Astrocyte (in vitro differentiated cells and primary cell): ENCODE measurements around the gene PUS10. TPM values are rescaled to one million over a fixed set of nuclear protein-coding genes. Genes with fewer than 3 reads are reported as not detected.
"Not testable (repeated sequence)": the region's sequence is repeated elsewhere in the genome, so short reads cannot be mapped to it uniquely, and the experiment has no call there.

Source experiments
- DNase-seq: peaks from one replicate; pipeline ENCODE4 v3.0.0-alpha.2; 2010; ENCODE audit warnings: low read depth
- FAIRE-seq: peaks from 2 replicates; lab custom pipeline; 2011; peaks lifted over from hg19 to GRCh38; lab: Jason Lieb, UNC
- H2AFZ ChIP-seq: 2 replicates; pipeline ENCODE4 v1.6.0; 2012; ENCODE audit warnings: low read depth, low read length, inconsistent platforms
- H3K27ac ChIP-seq: 2 replicates; pipeline ENCODE4 v1.5.1; 2011; ENCODE audit warnings: low read depth, low read length, inconsistent platforms
- H3K27me3 ChIP-seq: 2 replicates; pipeline ENCODE4 v1.6.0; 2011; ENCODE audit warnings: low read length, inconsistent platforms; ENCODE audit not compliant: insufficient read depth
- H3K36me3 ChIP-seq: 2 replicates; pipeline ENCODE4 v1.5.1; 2011; ENCODE audit warnings: low read length, inconsistent platforms; ENCODE audit not compliant: insufficient read depth
- H3K4me1 ChIP-seq: 2 replicates; pipeline ENCODE4 v1.5.1; 2011; ENCODE audit warnings: low read length, inconsistent platforms; ENCODE audit not compliant: insufficient read depth
- H3K4me2 ChIP-seq: 2 replicates; pipeline ENCODE4 v1.6.0; 2012; ENCODE audit warnings: low read length, inconsistent platforms
- H3K4me3 ChIP-seq: 2 replicates; pipeline ENCODE4 v1.5.1; 2011; ENCODE audit warnings: low read depth, mild to moderate bottlenecking, low read length, inconsistent platforms; ENCODE audit not compliant: insufficient read depth
- H3K79me2 ChIP-seq: 2 replicates; pipeline ENCODE4 v1.6.0; 2012; ENCODE audit warnings: mild to moderate bottlenecking, low read length, inconsistent platforms; ENCODE audit not compliant: insufficient read depth
- H3K9ac ChIP-seq: 2 replicates; pipeline ENCODE4 v1.6.0; 2012; ENCODE audit warnings: mild to moderate bottlenecking, low read length, inconsistent platforms
- H3K9me3 ChIP-seq: 2 replicates; pipeline ENCODE4 v1.5.1; 2012; ENCODE audit warnings: low read depth, mild to moderate bottlenecking, low read length, inconsistent platforms; ENCODE audit not compliant: insufficient read depth
- H4K20me1 ChIP-seq: 2 replicates; pipeline ENCODE4 v1.6.0; 2012; ENCODE audit warnings: low read length, inconsistent platforms; ENCODE audit not compliant: insufficient read depth
- H3K27ac Mint-ChIP-seq: one replicate; pipeline ENCODE4 v1.8.0; 2021; ENCODE audit warnings: mild to moderate bottlenecking, mixed read lengths; ENCODE audit not compliant: unreplicated experiment
- H3K27me3 Mint-ChIP-seq: one replicate; pipeline ENCODE4 v1.8.0; 2021; ENCODE audit warnings: low read depth, mixed read lengths; ENCODE audit not compliant: unreplicated experiment
- H3K36me3 Mint-ChIP-seq: one replicate; pipeline ENCODE4 v1.8.0; 2021; ENCODE audit warnings: low read depth, mixed read lengths; ENCODE audit not compliant: unreplicated experiment
- H3K4me1 Mint-ChIP-seq: one replicate; pipeline ENCODE4 v1.8.0; 2021; ENCODE audit warnings: low read depth, mixed read lengths; ENCODE audit not compliant: unreplicated experiment
- H3K4me3 Mint-ChIP-seq: one replicate; pipeline ENCODE4 v1.8.0; 2021; ENCODE audit warnings: mild to moderate bottlenecking, moderate library complexity, mixed read lengths; ENCODE audit not compliant: unreplicated experiment
- H3K9me3 Mint-ChIP-seq: one replicate; pipeline ENCODE4 v1.8.0; 2021; ENCODE audit warnings: mild to moderate bottlenecking, mixed read lengths; ENCODE audit not compliant: unreplicated experiment
- EZH2 ChIP-seq: IDR thresholded peaks from 2 replicates; pipeline ENCODE4 v1.6.1; 2012; ENCODE audit warnings: mild to moderate bottlenecking, low read length, inconsistent platforms; ENCODE audit not compliant: insufficient read depth
- total RNA-seq: library from RNA; stranded (reverse); gene quantifications from 2 replicates; pipeline ENCODE4 v1.2.1, GENCODE V29; 2021
- TF ChIP-seq, protein P1 (sequence below): IDR thresholded peaks from 2 replicates; pipeline ENCODE4 v1.5.1; 2011; ENCODE audit warnings: low read depth, mild to moderate bottlenecking, inconsistent platforms, low read length, moderate library complexity; ENCODE audit not compliant: insufficient read depth

Gene PUS10
- total RNA-seq, 1 donor from 2014 or later = 7.7 TPM

DNA sequence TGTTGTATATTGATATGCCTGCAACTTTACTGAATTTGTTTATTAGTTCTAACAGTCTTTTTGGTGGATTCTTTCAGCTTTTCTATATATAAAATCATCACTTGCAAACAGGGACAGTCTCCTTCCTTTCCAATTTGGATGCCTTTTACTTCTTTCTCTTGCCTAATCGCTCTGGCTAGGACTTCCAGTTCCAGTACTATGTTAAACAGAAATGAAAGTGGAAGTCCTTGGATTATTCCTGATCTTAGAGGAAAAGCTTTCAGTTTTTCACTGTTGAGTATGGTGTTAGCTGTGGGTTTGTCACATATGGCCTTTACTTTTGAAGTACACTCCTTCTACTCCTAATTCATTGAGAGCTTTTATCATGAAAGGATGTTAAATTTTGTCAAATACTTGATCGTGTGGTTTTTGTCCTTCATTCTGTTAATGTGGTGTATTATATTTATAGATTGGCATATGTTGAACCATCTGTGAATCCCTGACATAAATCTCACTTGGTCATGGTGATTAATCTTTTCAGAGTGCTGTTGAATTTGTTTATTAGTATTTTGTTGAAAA is 83.8 kb downstream of the PUS10 start:
- Mint-ChIP-seq H3K27me3 (no peaks in the 10 kb centered on the region), H3K9me3 (peaks cover 1% of the 10 kb centered on the region), H3K36me3 (peaks cover 17% of the 10 kb centered on the region), H3K4me3 (no peak overlapping the region), H3K27ac (no peak overlapping the region), H3K4me1 (no peaks in the 10 kb centered on the region)
- H2AFZ ChIP-seq = no peak overlapping the region
- H3K27ac ChIP-seq = no peak overlapping the region
- FAIRE-seq (no peak), DNase-seq (no peak)
- H3K4me3 ChIP-seq = no peak overlapping the region
- H3K9me3 ChIP-seq = no peaks in the 10 kb centered on the region
- no peaks in the 10 kb centered on the region for H3K4me1 ChIP-seq
- no peaks in the 10 kb centered on the region for H4K20me1 ChIP-seq
- no peaks in the 10 kb centered on the region for H3K27me3 ChIP-seq
- TF ChIP-seq, protein P1, sequence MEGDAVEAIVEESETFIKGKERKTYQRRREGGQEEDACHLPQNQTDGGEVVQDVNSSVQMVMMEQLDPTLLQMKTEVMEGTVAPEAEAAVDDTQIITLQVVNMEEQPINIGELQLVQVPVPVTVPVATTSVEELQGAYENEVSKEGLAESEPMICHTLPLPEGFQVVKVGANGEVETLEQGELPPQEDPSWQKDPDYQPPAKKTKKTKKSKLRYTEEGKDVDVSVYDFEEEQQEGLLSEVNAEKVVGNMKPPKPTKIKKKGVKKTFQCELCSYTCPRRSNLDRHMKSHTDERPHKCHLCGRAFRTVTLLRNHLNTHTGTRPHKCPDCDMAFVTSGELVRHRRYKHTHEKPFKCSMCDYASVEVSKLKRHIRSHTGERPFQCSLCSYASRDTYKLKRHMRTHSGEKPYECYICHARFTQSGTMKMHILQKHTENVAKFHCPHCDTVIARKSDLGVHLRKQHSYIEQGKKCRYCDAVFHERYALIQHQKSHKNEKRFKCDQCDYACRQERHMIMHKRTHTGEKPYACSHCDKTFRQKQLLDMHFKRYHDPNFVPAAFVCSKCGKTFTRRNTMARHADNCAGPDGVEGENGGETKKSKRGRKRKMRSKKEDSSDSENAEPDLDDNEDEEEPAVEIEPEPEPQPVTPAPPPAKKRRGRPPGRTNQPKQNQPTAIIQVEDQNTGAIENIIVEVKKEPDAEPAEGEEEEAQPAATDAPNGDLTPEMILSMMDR = no peak
- TF ChIP-seq EZH2 = no peak
- H3K79me2 ChIP-seq = no peaks in the 10 kb centered on the region
- H3K9ac ChIP-seq = no peak overlapping the region
- H3K36me3 ChIP-seq = no peaks in the 10 kb centered on the region
- no peak overlapping the region for H3K4me2 ChIP-seq

DNA sequence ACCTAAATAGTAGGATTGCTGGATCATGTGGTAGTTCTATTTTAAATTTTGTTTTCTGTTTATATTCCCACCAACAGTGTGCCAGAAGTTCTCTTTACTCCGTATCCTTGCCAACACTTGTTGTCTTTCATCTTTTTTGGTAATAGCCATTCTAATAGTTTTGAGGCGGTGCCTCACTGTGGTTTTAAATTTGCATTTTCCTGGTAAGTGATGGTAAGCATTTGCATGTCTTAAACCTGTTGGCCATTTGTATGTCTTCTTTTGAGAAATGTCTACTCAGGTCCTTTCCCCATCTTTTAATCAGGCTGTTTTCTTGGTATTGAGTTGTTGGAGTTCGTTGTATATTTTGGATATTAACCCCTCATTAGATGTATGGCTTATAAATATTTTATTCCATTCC is 85.1 kb downstream of the PUS10 start:
- H2AFZ ChIP-seq = no peak overlapping the region
- Mint-ChIP-seq H3K4me1 (no peaks in the 10 kb centered on the region), H3K36me3 (peaks cover 13% of the 10 kb centered on the region), H3K27me3 (no peaks in the 10 kb centered on the region), H3K27ac (no peak overlapping the region), H3K4me3 (no peak overlapping the region), H3K9me3 (peaks cover 1% of the 10 kb centered on the region)
- DNase-seq (no peak), FAIRE-seq (no peak)
- no peaks in the 10 kb centered on the region for H3K36me3 ChIP-seq
- no peaks in the 10 kb centered on the region for H3K9me3 ChIP-seq
- TF ChIP-seq, protein P1 = no peak
- no peak for TF ChIP-seq EZH2
- no peak overlapping the region for H3K9ac ChIP-seq
- H4K20me1 ChIP-seq = no peaks in the 10 kb centered on the region
- no peak overlapping the region for H3K4me3 ChIP-seq
- no peak overlapping the region for H3K27ac ChIP-seq
- no peaks in the 10 kb centered on the region for H3K79me2 ChIP-seq
- H3K4me2 ChIP-seq = no peak overlapping the region
- no peaks in the 10 kb centered on the region for H3K27me3 ChIP-seq
- no peaks in the 10 kb centered on the region for H3K4me1 ChIP-seq

DNA sequence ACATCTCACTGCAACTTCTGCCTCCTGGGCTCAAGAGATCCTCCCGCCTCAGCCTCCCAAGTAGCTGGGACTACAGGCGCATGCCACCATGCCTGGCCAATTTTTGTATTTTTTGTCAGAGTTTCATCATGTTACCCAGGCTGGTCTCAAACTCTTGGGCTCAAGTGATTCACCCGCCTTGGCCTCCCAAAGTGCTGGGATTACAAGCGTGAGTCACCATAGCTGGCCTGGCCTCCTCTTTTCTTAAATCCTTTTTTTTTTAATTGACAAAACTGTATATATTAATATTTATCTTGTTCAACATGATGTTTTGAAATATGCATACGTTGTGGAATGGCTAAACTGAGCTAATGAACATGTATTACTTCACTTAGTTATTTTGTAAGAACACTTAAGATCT is 86.0 kb downstream of the PUS10 start:
- DNase-seq, H3K27me3 Mint-ChIP-seq, H2AFZ ChIP-seq, H3K4me3 Mint-ChIP-seq, H3K4me1 ChIP-seq, H3K4me1 Mint-ChIP-seq, H3K4me3 ChIP-seq, H4K20me1 ChIP-seq, H3K27ac ChIP-seq, H3K36me3 ChIP-seq, H3K9me3 Mint-ChIP-seq, H3K79me2 ChIP-seq, H3K9me3 ChIP-seq, FAIRE-seq, H3K4me2 ChIP-seq, H3K27me3 ChIP-seq, H3K36me3 Mint-ChIP-seq, H3K27ac Mint-ChIP-seq, H3K9ac ChIP-seq: not testable (repeated sequence)
